ENCODE data around the gene LIFR.

The LIFR gene

GRCh38 chr5:38497946-38498345 is 58.5 kb downstream of the LIFR start:
- Histone ChIP-seq H3K9ac (ENCODE audit: low read depth, low read length, poor library complexity, severe bottlenecking) (no peak overlapping the region), H3K79me2 (ENCODE audit: insufficient read depth, low read length) (no peaks in the 10 kb centered on the region), H3K9me2 (replicated peaks; ENCODE audit: low read depth, low read length) (no peaks in the 10 kb centered on the region), H4K20me1 (ENCODE audit: insufficient read depth, low read length, poor library complexity, severe bottlenecking) (no peaks in the 10 kb centered on the region), H2AFZ (ENCODE audit: low read length) (no peak overlapping the region), H3F3A (ENCODE audit: low read depth) (no peaks in the 10 kb centered on the region), H3K36me3 (ENCODE audit: insufficient read depth, low read length) (no peaks in the 10 kb centered on the region), H3K4me1 (ENCODE audit: insufficient read depth, low read length, poor library complexity, severe bottlenecking) (no peaks in the 10 kb centered on the region), H3K4me3 (ENCODE audit: low read length, poor library complexity, severe bottlenecking) (no peak overlapping the region), H3K27me3 (ENCODE audit: insufficient read depth, low read length, poor library complexity, severe bottlenecking) (no peaks in the 10 kb centered on the region), H3K9me3 (ENCODE audit: insufficient read depth, low read depth, low read length) (no peaks in the 10 kb centered on the region), H3K4me2 (ENCODE audit: low read depth, low read length, poor library complexity, severe bottlenecking) (no peak overlapping the region)
- TF ChIP-seq EZH2phosphoT487 (IDR thresholded peaks at IDR 0.05; ENCODE audit: borderline replicate concordance) = no peak
- TF ChIP-seq, protein P1, sequence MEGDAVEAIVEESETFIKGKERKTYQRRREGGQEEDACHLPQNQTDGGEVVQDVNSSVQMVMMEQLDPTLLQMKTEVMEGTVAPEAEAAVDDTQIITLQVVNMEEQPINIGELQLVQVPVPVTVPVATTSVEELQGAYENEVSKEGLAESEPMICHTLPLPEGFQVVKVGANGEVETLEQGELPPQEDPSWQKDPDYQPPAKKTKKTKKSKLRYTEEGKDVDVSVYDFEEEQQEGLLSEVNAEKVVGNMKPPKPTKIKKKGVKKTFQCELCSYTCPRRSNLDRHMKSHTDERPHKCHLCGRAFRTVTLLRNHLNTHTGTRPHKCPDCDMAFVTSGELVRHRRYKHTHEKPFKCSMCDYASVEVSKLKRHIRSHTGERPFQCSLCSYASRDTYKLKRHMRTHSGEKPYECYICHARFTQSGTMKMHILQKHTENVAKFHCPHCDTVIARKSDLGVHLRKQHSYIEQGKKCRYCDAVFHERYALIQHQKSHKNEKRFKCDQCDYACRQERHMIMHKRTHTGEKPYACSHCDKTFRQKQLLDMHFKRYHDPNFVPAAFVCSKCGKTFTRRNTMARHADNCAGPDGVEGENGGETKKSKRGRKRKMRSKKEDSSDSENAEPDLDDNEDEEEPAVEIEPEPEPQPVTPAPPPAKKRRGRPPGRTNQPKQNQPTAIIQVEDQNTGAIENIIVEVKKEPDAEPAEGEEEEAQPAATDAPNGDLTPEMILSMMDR (conservative IDR thresholded peaks at IDR 0.05; ENCODE audit: low read length) = no peak

DNA sequence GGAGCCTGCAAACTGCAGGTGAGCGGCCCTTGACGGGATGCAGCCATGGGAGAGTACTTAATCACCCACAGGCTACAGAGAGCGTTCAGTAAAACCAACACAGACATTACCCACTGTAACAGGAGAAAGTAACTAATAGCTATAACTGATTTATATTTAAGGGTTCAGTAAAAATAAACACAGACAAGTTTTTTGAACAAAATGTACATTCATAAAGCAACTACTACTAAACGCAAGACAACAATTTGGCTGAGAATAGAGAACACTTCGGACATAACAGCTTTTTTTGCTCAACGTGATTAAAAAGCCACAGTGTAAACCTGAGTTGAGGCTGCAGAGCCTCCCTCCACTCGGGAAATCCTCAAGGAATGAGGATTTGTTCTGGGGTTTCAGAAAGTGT is 61.7 kb downstream of the LIFR start:
- Histone ChIP-seq H3K4me2 (ENCODE audit: low read depth, low read length, poor library complexity, severe bottlenecking) (no peak overlapping the region), H3K9me2 (replicated peaks; ENCODE audit: low read depth, low read length) (no peaks in the 10 kb centered on the region), H4K20me1 (ENCODE audit: insufficient read depth, low read length, poor library complexity, severe bottlenecking) (no peaks in the 10 kb centered on the region), H3K4me3 (ENCODE audit: low read length, poor library complexity, severe bottlenecking) (no peak overlapping the region), H3K4me1 (ENCODE audit: insufficient read depth, low read length, poor library complexity, severe bottlenecking) (no peaks in the 10 kb centered on the region), H2AFZ (ENCODE audit: low read length) (no peak overlapping the region), H3K79me2 (ENCODE audit: insufficient read depth, low read length) (no peaks in the 10 kb centered on the region), H3K9me3 (ENCODE audit: insufficient read depth, low read depth, low read length) (no peaks in the 10 kb centered on the region), H3F3A (ENCODE audit: low read depth) (no peaks in the 10 kb centered on the region), H3K36me3 (ENCODE audit: insufficient read depth, low read length) (no peaks in the 10 kb centered on the region), H3K27me3 (ENCODE audit: insufficient read depth, low read length, poor library complexity, severe bottlenecking) (no peaks in the 10 kb centered on the region), H3K9ac (ENCODE audit: low read depth, low read length, poor library complexity, severe bottlenecking) (no peak overlapping the region)
- TF ChIP-seq, protein P1 (conservative IDR thresholded peaks at IDR 0.05; ENCODE audit: low read length) = no peak
- TF ChIP-seq EZH2phosphoT487 (IDR thresholded peaks at IDR 0.05; ENCODE audit: borderline replicate concordance) = no peak

DNA sequence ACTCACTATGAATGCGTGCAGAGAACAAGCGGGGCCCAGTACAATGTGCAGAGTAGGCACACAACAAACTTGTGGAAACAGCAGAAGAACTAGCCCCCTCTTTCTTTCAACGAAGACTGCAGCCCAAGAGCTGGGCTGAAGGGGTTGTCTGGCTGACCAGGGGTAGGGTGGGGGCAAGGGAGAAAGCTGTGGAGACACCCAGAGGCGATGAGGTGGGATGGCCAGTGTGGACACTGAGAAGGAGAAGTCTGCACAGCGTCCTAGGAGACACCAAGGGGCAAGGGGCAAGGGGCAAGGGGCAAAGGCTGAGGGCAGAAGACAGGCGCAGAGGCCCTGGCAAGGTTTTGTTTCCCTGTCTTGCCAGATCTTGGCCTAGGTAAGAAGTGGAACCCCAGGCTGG is 62.3 kb downstream of the LIFR start:
- Histone ChIP-seq H3K9me3 (ENCODE audit: insufficient read depth, low read depth, low read length) (no peaks in the 10 kb centered on the region), H3K36me3 (ENCODE audit: insufficient read depth, low read length) (no peaks in the 10 kb centered on the region), H3K4me3 (ENCODE audit: low read length, poor library complexity, severe bottlenecking) (no peak overlapping the region), H2AFZ (ENCODE audit: low read length) (no peak overlapping the region), H3F3A (ENCODE audit: low read depth) (no peaks in the 10 kb centered on the region), H3K9ac (ENCODE audit: low read depth, low read length, poor library complexity, severe bottlenecking) (no peak overlapping the region), H3K4me2 (ENCODE audit: low read depth, low read length, poor library complexity, severe bottlenecking) (no peak overlapping the region), H3K4me1 (ENCODE audit: insufficient read depth, low read length, poor library complexity, severe bottlenecking) (no peaks in the 10 kb centered on the region), H3K9me2 (replicated peaks; ENCODE audit: low read depth, low read length) (no peaks in the 10 kb centered on the region), H3K27me3 (ENCODE audit: insufficient read depth, low read length, poor library complexity, severe bottlenecking) (no peaks in the 10 kb centered on the region), H3K79me2 (ENCODE audit: insufficient read depth, low read length) (no peaks in the 10 kb centered on the region), H4K20me1 (ENCODE audit: insufficient read depth, low read length, poor library complexity, severe bottlenecking) (no peaks in the 10 kb centered on the region)
- TF ChIP-seq, protein P1 (conservative IDR thresholded peaks at IDR 0.05; ENCODE audit: low read length) = no peak
- no peak for TF ChIP-seq EZH2phosphoT487 (IDR thresholded peaks at IDR 0.05; ENCODE audit: borderline replicate concordance)

Measured in Loucy (cell line).